H1 (cell line): Measurements from ENCODE around the gene MTPN. TPM values are rescaled to one million over a fixed set of nuclear protein-coding genes. Genes with fewer than 3 reads are reported as not detected.

Source experiments
- CTCF ChIA-PET: fragments of 300-600 bp; sonication (Branson Sonifier 250); formaldehyde crosslinking; loops from one replicate; lab custom pipeline; 2021; ENCODE audit not compliant: partially characterized antibody; lab: Charles Lee
- POLR2A ChIA-PET: fragments of 300-600 bp; sonication (Branson Sonifier 250); formaldehyde crosslinking; loops from one replicate; lab custom pipeline; 2021; ENCODE audit warnings: inconsistent platforms; ENCODE audit not compliant: partially characterized antibody; lab: Charles Lee
- DNase-seq, 2 experiments: peaks; one replicate each; pipeline versions ENCODE4 v3.0.0 to v3.0.0-alpha.2; 2010 to 2022; ENCODE audit warnings: low spot score in 2 of 2, low read depth in 1 of 2, mixed read lengths in 1 of 2
- FAIRE-seq: peaks from 2 replicates; lab custom pipeline; 2011; peaks lifted over from hg19 to GRCh38; lab: Jason Lieb, UNC
- H2AFZ ChIP-seq: 2 replicates; pipeline ENCODE4 v1.8.1; 2012; ENCODE audit warnings: low read length, inconsistent platforms
- H2AK5ac ChIP-seq: 2 replicates; pipeline ENCODE4 v1.6.1; 2013; ENCODE audit warnings: low read depth, low read length
- H2BK120ac ChIP-seq: replicated peaks from 2 replicates; pipeline ENCODE3; 2013; ENCODE audit warnings: low read depth, low read length, inconsistent platforms
- H2BK12ac ChIP-seq: 2 replicates; pipeline ENCODE4 v1.6.1; 2013; ENCODE audit warnings: low read depth, low read length
- H2BK15ac ChIP-seq: 2 replicates; pipeline ENCODE4 v1.6.1; 2013; ENCODE audit warnings: low read length
- H2BK20ac ChIP-seq: 2 replicates; pipeline ENCODE4 v1.6.1; 2013; ENCODE audit warnings: low read length
- H2BK5ac ChIP-seq: 2 replicates; pipeline ENCODE4 v1.6.1; 2013; ENCODE audit warnings: low read depth, low read length
- H3K14ac ChIP-seq: 2 replicates; pipeline ENCODE4 v1.6.1; 2013; ENCODE audit warnings: inconsistent platforms; ENCODE audit not compliant: insufficient read length
- H3K18ac ChIP-seq: 2 replicates; pipeline ENCODE4 v1.6.1; 2013; ENCODE audit warnings: low read length; ENCODE audit errors: extremely low read depth
- H3K23ac ChIP-seq: 2 replicates; pipeline ENCODE4 v1.6.1; 2013; ENCODE audit warnings: inconsistent platforms; ENCODE audit not compliant: insufficient read length
- H3K23me2 ChIP-seq: 2 replicates; pipeline ENCODE4 v1.6.1; 2013; ENCODE audit warnings: low read depth, low read length
- H3K27ac ChIP-seq: 2 replicates; pipeline ENCODE4 v1.6.1; 2011; ENCODE audit warnings: low read depth, low read length, inconsistent platforms
- H3K27me3 ChIP-seq, 4 experiments: replicated peaks in 1 of 4; 1 replicate in 1 of 4; 2 replicates in 3 of 4; pipeline versions ENCODE4 v1.6.1 to v1.8.1; 2011 to 2013; ENCODE audit warnings: low read length in 3 of 4, mild to moderate bottlenecking in 3 of 4, inconsistent platforms in 2 of 4, mixed read lengths in 2 of 4, moderate library complexity in 1 of 4; ENCODE audit not compliant: control insufficient read depth in 3 of 4, insufficient read depth in 3 of 4; ENCODE audit errors: extremely low read depth in 1 of 4
- H3K36me3 ChIP-seq, 4 experiments: 2 replicates each; pipeline versions ENCODE4 v1.6.1 to v1.8.1; 2011 to 2013; ENCODE audit warnings: mild to moderate bottlenecking in 4 of 4, low read length in 3 of 4, moderate library complexity in 2 of 4, control low read depth in 1 of 4, inconsistent platforms in 1 of 4; ENCODE audit not compliant: insufficient read depth in 4 of 4, control insufficient read depth in 2 of 4
- H3K4ac ChIP-seq: replicated peaks from 2 replicates; pipeline ENCODE3; 2013; ENCODE audit warnings: low read length, low read depth, mixed read lengths, inconsistent platforms; ENCODE audit not compliant: insufficient read length
- H3K4me1 ChIP-seq, 4 experiments: replicated peaks in 1 of 4; 1 replicate in 1 of 4; 2 replicates in 3 of 4; pipeline versions ENCODE4 v1.6.1 to v1.8.1; 2011 to 2013; ENCODE audit warnings: low read length in 3 of 4, inconsistent platforms in 2 of 4, mixed read lengths in 1 of 4; ENCODE audit not compliant: insufficient read depth in 4 of 4, control insufficient read depth in 3 of 4
- H3K4me2 ChIP-seq, 2 experiments: 2 replicates each; pipeline versions ENCODE4 v1.6.1 to v1.8.1; 2011 to 2013; ENCODE audit warnings: low read depth in 2 of 2, low read length in 2 of 2, control low read depth in 1 of 2, inconsistent platforms in 1 of 2, mild to moderate bottlenecking in 1 of 2; ENCODE audit not compliant: insufficient read depth in 1 of 2
- H3K4me3 ChIP-seq, 4 experiments: fragments of 200-600, 300-600 bp in 1 of 4; sonication (generic), shearing (Covaris generic), sonication (Bioruptor Twin) in 1 of 4; 2 replicates each; pipeline versions ENCODE4 v1.5.1 to v1.8.1; 2011 to 2016; ENCODE audit warnings: low read length in 4 of 4, low read depth in 3 of 4, control low read depth in 2 of 4, inconsistent platforms in 2 of 4, mild to moderate bottlenecking in 2 of 4, mixed read lengths in 1 of 4, moderate library complexity in 1 of 4; ENCODE audit not compliant: insufficient read depth in 2 of 4; ENCODE audit errors: extremely low read depth in 1 of 4
- H3K56ac ChIP-seq: replicated peaks from 2 replicates; pipeline ENCODE3; 2013; ENCODE audit warnings: low read depth, mild to moderate bottlenecking, mixed read lengths, low read length, inconsistent platforms; ENCODE audit not compliant: insufficient read length
- H3K79me1 ChIP-seq: 2 replicates; pipeline ENCODE4 v1.6.1; 2013; ENCODE audit warnings: low read depth, low read length, control low read depth
- H3K79me2 ChIP-seq, 2 experiments: 2 replicates each; pipeline versions ENCODE4 v1.6.1 to v1.8.1; 2012 to 2013; ENCODE audit warnings: low read length in 2 of 2, mild to moderate bottlenecking in 2 of 2, inconsistent platforms in 1 of 2; ENCODE audit not compliant: insufficient read depth in 2 of 2, control insufficient read depth in 1 of 2
- H3K9ac ChIP-seq, 4 experiments: replicated peaks in 1 of 4; 1 replicate in 1 of 4; 2 replicates in 3 of 4; pipeline versions ENCODE4 v1.6.1 to v1.8.1; 2011 to 2013; ENCODE audit warnings: low read depth in 3 of 4, low read length in 3 of 4, control low read depth in 2 of 4, mild to moderate bottlenecking in 2 of 4, moderate library complexity in 2 of 4, inconsistent platforms in 1 of 4; ENCODE audit errors: extremely low read depth in 1 of 4
- H3K9me3 ChIP-seq, 2 experiments: 2 replicates each; pipeline versions ENCODE4 v1.6.1 to v1.8.1; 2012 to 2013; ENCODE audit warnings: mild to moderate bottlenecking in 2 of 2, moderate library complexity in 2 of 2, control low read depth in 1 of 2, inconsistent platforms in 1 of 2, low read depth in 1 of 2, low read length in 1 of 2, mixed read lengths in 1 of 2; ENCODE audit not compliant: insufficient read depth in 2 of 2
- H4K20me1 ChIP-seq, 2 experiments: replicated peaks in 1 of 2; 2 replicates each; pipeline versions ENCODE3 to v1.8.1; 2011 to 2013; ENCODE audit warnings: inconsistent platforms in 2 of 2, low read length in 2 of 2, mild to moderate bottlenecking in 1 of 2; ENCODE audit not compliant: insufficient read depth in 2 of 2, control insufficient read depth in 1 of 2
- H4K5ac ChIP-seq: 2 replicates; pipeline ENCODE4 v1.6.1; 2013; ENCODE audit warnings: low read length, low read depth, mixed read lengths, inconsistent platforms; ENCODE audit not compliant: insufficient read length
- H4K8ac ChIP-seq: 2 replicates; pipeline ENCODE4 v1.8.0; 2013; ENCODE audit warnings: mild to moderate bottlenecking, moderate library complexity, low read length, inconsistent platforms; ENCODE audit not compliant: insufficient read depth; ENCODE audit errors: extremely low read depth
- H4K91ac ChIP-seq: replicated peaks from 2 replicates; pipeline ENCODE3; 2013; ENCODE audit warnings: low read length, mixed read lengths, inconsistent platforms; ENCODE audit not compliant: insufficient read length
- HDAC2 ChIP-seq, 2 experiments: fragments of 300-600 bp in 1 of 2; sonication (generic) in 1 of 2; IDR thresholded peaks; 2 replicates each; pipeline ENCODE4 v1.6.1; 2011 to 2012; ENCODE audit warnings: low read depth in 2 of 2, low read length in 2 of 2, mild to moderate bottlenecking in 2 of 2, moderate library complexity in 2 of 2, borderline replicate concordance in 1 of 2, inconsistent platforms in 1 of 2
- POLR2A ChIP-seq, 2 experiments: IDR thresholded peaks; 1 replicate in 1 of 2; 2 replicates in 1 of 2; pipeline ENCODE4 v1.6.1; 2011; ENCODE audit warnings: low read depth in 2 of 2, low read length in 2 of 2, mild to moderate bottlenecking in 2 of 2; ENCODE audit errors: control extremely low read depth in 1 of 2
- SIN3A ChIP-seq, 2 experiments: IDR thresholded peaks in 1 of 2; conservative IDR thresholded peaks in 1 of 2; 2 replicates each; pipeline ENCODE4 v1.6.1; 2011 to 2012; ENCODE audit warnings: low read length in 2 of 2, improper control_type of control experiment in 1 of 2, low read depth in 1 of 2, mild to moderate bottlenecking in 1 of 2
- WGBS, 2 experiments: shearing (Covaris generic) in 1 of 2; methylation state at CpG; one replicate each; pipeline versions ENCODE4 v1.1.6 to v1.1.7; 2013 to 2015; ENCODE audit warnings: low lambda C conversion rate in 2 of 2, mixed read lengths in 2 of 2, inconsistent platforms in 1 of 2, low coverage in 1 of 2, missing lambda C conversion rate in 1 of 2; ENCODE audit not compliant: insufficient replicate concordance in 2 of 2, insufficient coverage in 1 of 2, insufficient read length in 1 of 2; ENCODE audit errors: extremely low coverage in 1 of 2, missing lambda C conversion rate in 1 of 2; 5-methylcytosine and 5-hydroxymethylcytosine counted together
- long read RNA-seq, 2 experiments: library from RNA in 1 of 2; library from capped mRNA in 1 of 2; stranded (forward); transcript quantifications; one replicate each; pipeline ENCODE4 v2.0.0, GENCODE V29; 2021; ENCODE audit warnings: inconsistent platforms in 1 of 2
- polyA minus RNA-seq, 3 experiments: library from RNA; depleted of rRNA, polyadenylated mRNA; stranded (reverse); fragments of >200 nt; gene quantifications; 1 replicate in 2 of 3; 2 replicates in 1 of 3; pipeline ENCODE4 v1.2.3, GENCODE V29; 2011
- polyA plus RNA-seq, 7 experiments: library from polyadenylated mRNA; depleted of rRNA in 3 of 7; stranded (reverse) in 5 of 7; unstranded in 2 of 7; fragments of >200 nt in 5 of 7; fragments of 200-250 nt in 2 of 7; gene quantifications; 1 replicate in 5 of 7; 2 replicates in 1 of 7; 4 replicates in 1 of 7; pipeline versions ENCODE4 v1.2.1 to v1.2.3, GENCODE V29; 2011 to 2013; ENCODE audit warnings: missing spikeins in 2 of 7, mixed read lengths in 2 of 7
- total RNA-seq: library from RNA; stranded (reverse); fragmentation: NEBNext Ultra II Directional; extraction: Animal tissue kit (Norgen Biotek cat#: 25700); gene quantifications from 2 replicates; pipeline ENCODE4 v1.2.1, GENCODE V29; 2021

The MTPN gene, protein sequence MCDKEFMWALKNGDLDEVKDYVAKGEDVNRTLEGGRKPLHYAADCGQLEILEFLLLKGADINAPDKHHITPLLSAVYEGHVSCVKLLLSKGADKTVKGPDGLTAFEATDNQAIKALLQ
- total RNA-seq (101 and 107 TPM in 2 replicates), polyA plus RNA-seq (2011; rRNA removed) (25.6 and 33.0 TPM in 2 replicates), polyA minus RNA-seq (2011; rRNA and poly(A)+ RNA removed) (44.0 and 54.8 TPM in 2 replicates)
- 38.8 TPM for polyA plus RNA-seq (2011; cell fraction: cytosol; rRNA removed)
- 33.5 TPM for polyA plus RNA-seq (2011; cell fraction: nucleus; rRNA removed)
- polyA plus RNA-seq (2012, experiment 1 of 2): 40.3 to 73.6 TPM (median 51.3 TPM) in 4 replicates
- polyA plus RNA-seq (2012, experiment 2 of 2): 21.2 TPM
- 69.7 TPM for polyA plus RNA-seq (2013, experiment 1 of 2)
- polyA plus RNA-seq (2013, experiment 2 of 2): 69.8 TPM
- polyA minus RNA-seq (2011; cell fraction: cytosol; rRNA and poly(A)+ RNA removed): 66.6 TPM
- 53.9 TPM for polyA minus RNA-seq (2011; cell fraction: nucleus; rRNA and poly(A)+ RNA removed)
- long read RNA-seq, experiment 1, transcript MTPN-201 (4 exons, 3,738 nt): major isoform, 48 of 115 reads
- long read RNA-seq, experiment 1, partial matches to known transcripts: 8 of 115 reads
- long read RNA-seq, experiment 1, other reads (novel, unspliced or antisense): 59 of 115 reads
- long read RNA-seq, experiment 2, transcript MTPN-201 (4 exons, 3,738 nt): major isoform, 68 of 68 reads
- long read RNA-seq, experiment 2, partial matches to known transcripts: 0 of 68 reads
- long read RNA-seq, experiment 2, other reads (novel, unspliced or antisense): 0 of 68 reads

DNA sequence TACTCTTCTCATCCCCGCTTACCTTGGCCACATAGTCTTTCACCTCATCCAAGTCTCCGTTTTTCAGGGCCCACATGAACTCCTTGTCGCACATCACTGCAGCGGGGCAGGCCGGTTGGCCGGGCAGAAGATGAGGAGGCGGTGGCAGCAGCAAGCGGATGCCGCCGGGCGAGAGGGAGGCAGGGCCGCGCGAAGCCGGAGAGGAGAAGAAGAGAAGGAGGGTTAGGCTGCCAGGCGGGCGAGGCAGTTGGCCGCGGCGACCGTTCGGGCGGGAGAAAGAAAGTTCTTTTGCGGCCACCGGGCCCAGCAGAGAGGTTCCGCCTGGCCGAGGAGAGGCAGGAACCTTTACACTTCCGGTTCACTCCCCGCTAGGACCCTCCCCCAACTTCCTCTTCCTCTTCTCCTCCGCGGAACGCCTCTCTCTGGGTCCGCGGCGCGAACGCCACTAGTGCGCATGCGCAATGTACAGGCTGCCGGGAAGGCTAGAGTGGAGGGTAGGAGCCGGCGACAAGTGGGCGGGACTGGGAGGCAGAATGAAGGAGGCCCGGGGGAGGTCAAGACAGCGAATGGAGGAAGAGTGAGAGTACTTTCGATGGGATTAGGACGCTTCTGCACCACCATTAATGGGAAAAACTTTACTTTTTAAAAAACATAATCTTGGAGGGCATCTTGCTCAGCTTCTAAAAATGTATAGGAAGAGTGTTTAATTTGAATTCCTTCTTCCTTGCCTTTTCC is at the start of gene MTPN:
MTPN (minus strand) TSS at position 353 of the 735 bp plus-strand sequence; CDS start at position 94, 259 bp downstream.
- DNase-seq (peak; percentile 92 to 97), FAIRE-seq (no peak)
- no peak within 1 kb of the TSS for H3K23ac ChIP-seq
- H3K27me3 ChIP-seq: no peaks in the 10 kb centered on the region
- H3K9me3 ChIP-seq: no peaks in the 10 kb centered on the region
- peak within 1 kb of the TSS; percentile 67 to 85 (median 70) for H3K9ac ChIP-seq
- H2BK120ac ChIP-seq: no peak within 1 kb of the TSS
- H3K23me2 ChIP-seq: peaks cover 2% of the 10 kb centered on the region
- H3K4me2 ChIP-seq: peak within 1 kb of the TSS; percentile 64
- peak within 1 kb of the TSS; percentile 96 for H4K8ac ChIP-seq
- H3K4ac ChIP-seq: peak within 1 kb of the TSS; percentile 50
- peak within 1 kb of the TSS; percentile 38 for H4K5ac ChIP-seq
- peak within 1 kb of the TSS; percentile 68 for H2AFZ ChIP-seq
- H2AK5ac ChIP-seq: no peak within 1 kb of the TSS
- H3K56ac ChIP-seq: peak within 1 kb of the TSS; percentile 59
- peaks cover 0 to 8% (median 2%) of the 10 kb centered on the region in 4 experiments; a peak in 3 of 7 replicates for H3K4me1 ChIP-seq
- H2BK5ac ChIP-seq: peak within 1 kb of the TSS; percentile 88
- no peak within 1 kb of the TSS for H2BK15ac ChIP-seq
- ChIA-PET POLR2A (no interaction called here), CTCF (no interaction called here)
- H2BK20ac ChIP-seq: no peak within 1 kb of the TSS
- peaks cover 2 to 45% of the 10 kb centered on the region in 2 experiments; a peak in 3 of 4 replicates for H3K79me2 ChIP-seq
- peak within 1 kb of the TSS; percentile 81 to 95 (median 87) for H3K4me3 ChIP-seq
- peak within 1 kb of the TSS; percentile 35; the same call in 1 of the 2 replicates for H3K27ac ChIP-seq
- peak within 1 kb of the TSS; percentile 81 for H3K18ac ChIP-seq
- H3K36me3 ChIP-seq: peaks cover 0 to 3% (median 0%) of the 10 kb centered on the region in 4 experiments; a peak in 1 of 8 replicates
- H3K79me1 ChIP-seq: no peaks in the 10 kb centered on the region
- no peak within 1 kb of the TSS; the same call in 1 of the 2 replicates for H2BK12ac ChIP-seq
- no peak within 1 kb of the TSS for H3K14ac ChIP-seq
- H4K91ac ChIP-seq: peak within 1 kb of the TSS; percentile 59
- H4K20me1 ChIP-seq: peaks cover 0 to 1% of the 10 kb centered on the region in 2 experiments
- 4% methylated on average over 38 of the region's 47 CpGs; no CpG with 5 or more reads in 1 of the 2 experiments for WGBS, 2 experiments
- TF ChIP-seq POLR2A (IDR thresholded peaks at IDR 0.05; ENCODE audit: control extremely low read depth in 1 of 2, low read depth in 2 of 2, low read length in 2 of 2) (peak in 1 of 2 experiments; percentile 46; a peak in 1 of 3 replicates), HDAC2 (IDR thresholded peaks at IDR 0.05; ENCODE audit: borderline replicate concordance in 1 of 2, low read depth in 2 of 2, low read length in 2 of 2) (no peak), SIN3A (conservative IDR thresholded peaks at IDR 0.05 in 1 of 2, IDR thresholded peaks at IDR 0.05 in 1 of 2; ENCODE audit: low read depth in 1 of 2, low read length in 2 of 2) (peak in 1 of 2 experiments; percentile 78; a peak in 2 of 4 replicates)
